HL-60 (cell line): ENCODE measurements around the gene OARD1.

Source experiments
- DNase-seq, 2 experiments: peaks; one replicate each; pipeline ENCODE4 v3.0.0-alpha.2; 2010 to 2020; ENCODE audit warnings: low read depth in 1 of 2, low spot score in 1 of 2
- H3K27ac ChIP-seq: fragments of 250-450 bp; sonication (Bioruptor Pico); replicated peaks from 2 replicates; pipeline ENCODE4 v1.5.1; 2020; ENCODE audit warnings: mild to moderate bottlenecking, moderate library complexity
- H3K27me3 ChIP-seq: fragments of 250-450 bp; sonication (Bioruptor Pico); 2 replicates; pipeline ENCODE4 v1.5.1; 2021; ENCODE audit warnings: mild to moderate bottlenecking, moderate library complexity; ENCODE audit not compliant: insufficient read depth, poor library complexity, severe bottlenecking
- H3K4me3 ChIP-seq: replicated peaks from 2 replicates; pipeline ENCODE4 v1.5.1; 2011; ENCODE audit warnings: mild to moderate bottlenecking, control low read depth, low read length; ENCODE audit not compliant: insufficient read depth
- GABPA ChIP-seq: IDR thresholded peaks from 2 replicates; pipeline ENCODE4 v1.6.1; 2012; ENCODE audit warnings: low read depth
- POLR2AphosphoS5 ChIP-seq: IDR thresholded peaks from 2 replicates; pipeline ENCODE4 v1.6.1; 2012; ENCODE audit warnings: low read depth
- SPI1 ChIP-seq: IDR thresholded peaks from 2 replicates; pipeline ENCODE4 v1.6.1; 2012; ENCODE audit warnings: low read depth, mild to moderate bottlenecking, borderline replicate concordance
- TF ChIP-seq, protein P1 (sequence below): IDR thresholded peaks from one replicate; pipeline ENCODE4 v1.5.1; 2011; ENCODE audit warnings: low read length, control low read depth, inconsistent platforms; ENCODE audit not compliant: insufficient read depth
- TF ChIP-seq, protein P2 (sequence below): IDR thresholded peaks from 2 replicates; pipeline ENCODE4 v1.6.1; 2012; ENCODE audit warnings: low read depth; ENCODE audit not compliant: insufficient replicate concordance

The OARD1 gene

DNA sequence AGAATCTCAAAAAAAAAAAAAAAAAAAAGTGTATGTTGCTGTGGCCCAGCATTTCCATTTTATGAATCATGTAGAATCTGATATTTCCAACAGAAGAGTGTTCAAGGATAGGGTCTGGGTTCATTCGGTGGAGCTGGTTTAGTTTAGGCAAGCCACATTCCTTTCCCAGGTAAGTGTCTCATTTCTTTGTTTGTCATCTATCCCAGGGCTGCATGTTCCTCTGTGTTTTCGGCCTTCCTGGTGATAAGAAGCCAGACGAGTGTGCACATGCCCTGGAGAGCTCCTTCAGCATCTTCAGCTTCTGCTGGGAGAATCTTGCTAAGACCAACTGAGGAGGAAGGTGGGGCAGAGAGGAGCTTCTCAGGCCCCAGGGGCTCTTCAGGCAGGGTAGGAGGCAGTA lies 38.9 kb upstream of the OARD1 start:
- Histone ChIP-seq H3K4me3 (no peak overlapping the region), H3K27me3 (no peaks in the 10 kb centered on the region), H3K27ac (no peak overlapping the region)
- TF ChIP-seq, protein P1, sequence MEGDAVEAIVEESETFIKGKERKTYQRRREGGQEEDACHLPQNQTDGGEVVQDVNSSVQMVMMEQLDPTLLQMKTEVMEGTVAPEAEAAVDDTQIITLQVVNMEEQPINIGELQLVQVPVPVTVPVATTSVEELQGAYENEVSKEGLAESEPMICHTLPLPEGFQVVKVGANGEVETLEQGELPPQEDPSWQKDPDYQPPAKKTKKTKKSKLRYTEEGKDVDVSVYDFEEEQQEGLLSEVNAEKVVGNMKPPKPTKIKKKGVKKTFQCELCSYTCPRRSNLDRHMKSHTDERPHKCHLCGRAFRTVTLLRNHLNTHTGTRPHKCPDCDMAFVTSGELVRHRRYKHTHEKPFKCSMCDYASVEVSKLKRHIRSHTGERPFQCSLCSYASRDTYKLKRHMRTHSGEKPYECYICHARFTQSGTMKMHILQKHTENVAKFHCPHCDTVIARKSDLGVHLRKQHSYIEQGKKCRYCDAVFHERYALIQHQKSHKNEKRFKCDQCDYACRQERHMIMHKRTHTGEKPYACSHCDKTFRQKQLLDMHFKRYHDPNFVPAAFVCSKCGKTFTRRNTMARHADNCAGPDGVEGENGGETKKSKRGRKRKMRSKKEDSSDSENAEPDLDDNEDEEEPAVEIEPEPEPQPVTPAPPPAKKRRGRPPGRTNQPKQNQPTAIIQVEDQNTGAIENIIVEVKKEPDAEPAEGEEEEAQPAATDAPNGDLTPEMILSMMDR, result no peak
- TF ChIP-seq, protein P2, sequence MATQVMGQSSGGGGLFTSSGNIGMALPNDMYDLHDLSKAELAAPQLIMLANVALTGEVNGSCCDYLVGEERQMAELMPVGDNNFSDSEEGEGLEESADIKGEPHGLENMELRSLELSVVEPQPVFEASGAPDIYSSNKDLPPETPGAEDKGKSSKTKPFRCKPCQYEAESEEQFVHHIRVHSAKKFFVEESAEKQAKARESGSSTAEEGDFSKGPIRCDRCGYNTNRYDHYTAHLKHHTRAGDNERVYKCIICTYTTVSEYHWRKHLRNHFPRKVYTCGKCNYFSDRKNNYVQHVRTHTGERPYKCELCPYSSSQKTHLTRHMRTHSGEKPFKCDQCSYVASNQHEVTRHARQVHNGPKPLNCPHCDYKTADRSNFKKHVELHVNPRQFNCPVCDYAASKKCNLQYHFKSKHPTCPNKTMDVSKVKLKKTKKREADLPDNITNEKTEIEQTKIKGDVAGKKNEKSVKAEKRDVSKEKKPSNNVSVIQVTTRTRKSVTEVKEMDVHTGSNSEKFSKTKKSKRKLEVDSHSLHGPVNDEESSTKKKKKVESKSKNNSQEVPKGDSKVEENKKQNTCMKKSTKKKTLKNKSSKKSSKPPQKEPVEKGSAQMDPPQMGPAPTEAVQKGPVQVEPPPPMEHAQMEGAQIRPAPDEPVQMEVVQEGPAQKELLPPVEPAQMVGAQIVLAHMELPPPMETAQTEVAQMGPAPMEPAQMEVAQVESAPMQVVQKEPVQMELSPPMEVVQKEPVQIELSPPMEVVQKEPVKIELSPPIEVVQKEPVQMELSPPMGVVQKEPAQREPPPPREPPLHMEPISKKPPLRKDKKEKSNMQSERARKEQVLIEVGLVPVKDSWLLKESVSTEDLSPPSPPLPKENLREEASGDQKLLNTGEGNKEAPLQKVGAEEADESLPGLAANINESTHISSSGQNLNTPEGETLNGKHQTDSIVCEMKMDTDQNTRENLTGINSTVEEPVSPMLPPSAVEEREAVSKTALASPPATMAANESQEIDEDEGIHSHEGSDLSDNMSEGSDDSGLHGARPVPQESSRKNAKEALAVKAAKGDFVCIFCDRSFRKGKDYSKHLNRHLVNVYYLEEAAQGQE, result no peak
- no peak for TF ChIP-seq SPI1
- no peak for TF ChIP-seq POLR2AphosphoS5
- no peak for TF ChIP-seq GABPA
- DNase-seq, result no peak

DNA sequence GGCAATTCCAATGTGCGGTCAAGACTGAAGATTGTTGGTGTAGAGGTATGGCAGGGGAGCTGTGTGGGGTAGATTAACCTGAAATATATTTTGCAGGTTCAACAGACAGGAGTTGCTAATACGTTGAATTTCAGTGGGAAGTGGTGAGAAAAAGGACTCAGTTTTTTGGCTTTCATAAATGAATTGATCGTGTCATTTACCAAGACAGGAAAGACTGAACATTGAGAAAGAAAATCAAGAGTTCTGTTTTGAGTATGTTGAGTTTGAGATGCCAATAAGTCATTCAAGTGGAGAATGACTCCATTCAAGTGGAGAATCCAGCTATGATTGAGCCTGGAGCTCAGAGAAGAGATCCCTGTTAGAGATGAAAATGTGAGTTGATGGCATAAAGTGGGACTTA lies 31.7 kb upstream of the OARD1 start:
- Histone ChIP-seq H3K27me3 (no peaks in the 10 kb centered on the region), H3K27ac (no peak overlapping the region), H3K4me3 (no peak overlapping the region)
- TF ChIP-seq, protein P1, result no peak
- TF ChIP-seq SPI1, result no peak
- TF ChIP-seq POLR2AphosphoS5, result no peak
- TF ChIP-seq GABPA, result no peak
- DNase-seq, result no peak

DNA sequence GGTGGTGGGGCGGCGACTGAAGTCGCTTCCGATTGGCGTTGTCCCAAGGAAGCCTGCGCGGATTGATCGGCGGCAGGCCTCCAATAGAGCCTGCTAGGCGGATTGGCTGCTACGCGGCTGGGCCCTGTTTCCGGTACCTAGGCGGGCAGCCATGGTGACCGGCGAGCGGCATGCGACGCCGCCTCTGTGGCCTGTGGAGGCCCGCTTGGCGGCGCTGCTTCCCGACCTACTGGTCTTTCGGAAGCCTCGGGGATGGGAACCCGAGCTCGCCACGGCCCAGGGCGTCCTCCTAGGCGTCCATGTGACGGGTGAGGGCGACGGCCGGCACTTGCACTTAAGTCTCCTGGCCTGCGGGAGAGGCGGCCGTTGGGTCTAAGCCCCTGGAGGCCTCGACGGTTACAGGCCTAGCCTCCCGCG lies 28.7 kb upstream of the OARD1 start:
- DNase-seq, result no peak
- no peaks in the 10 kb centered on the region for H3K27me3 ChIP-seq
- no peak overlapping the region for H3K27ac ChIP-seq
- H3K4me3 ChIP-seq, result no peak overlapping the region
- TF ChIP-seq, protein P1, result no peak
- TF ChIP-seq POLR2AphosphoS5 (0 out of 2 replicates have a peak, but pooled peaks have one; percentile 34), SPI1 (no peak), GABPA (no peak)

DNA sequence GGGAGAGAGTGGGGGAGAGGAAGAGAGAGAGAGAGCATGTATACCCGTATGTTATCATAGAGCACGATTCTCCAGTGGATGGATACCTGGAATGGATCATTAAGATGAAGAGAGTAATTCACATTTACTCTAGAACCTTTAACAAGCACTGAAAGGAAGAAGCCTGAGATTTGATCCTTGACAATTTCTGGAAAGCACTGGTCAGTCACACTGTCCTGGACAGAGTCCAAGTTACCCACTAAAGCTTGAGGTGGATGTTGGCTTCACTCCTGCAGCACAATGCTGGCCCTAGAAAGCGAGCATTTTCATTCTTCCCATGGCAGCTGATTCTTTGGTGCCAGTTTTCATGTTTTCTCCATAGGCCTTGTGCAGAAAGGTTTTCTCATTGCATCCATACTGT lies 26.2 kb upstream of the OARD1 start:
- no peaks in the 10 kb centered on the region for H3K27me3 ChIP-seq
- H3K4me3 ChIP-seq, result no peak overlapping the region
- no peak for DNase-seq
- no peak overlapping the region for H3K27ac ChIP-seq
- TF ChIP-seq, protein P2, result no peak
- TF ChIP-seq, protein P1, result no peak
- TF ChIP-seq POLR2AphosphoS5 (no peak), GABPA (no peak), SPI1 (no peak)
